HepG2 (cell line): Measurements from ENCODE around the gene ST6GALNAC4. TPM values are rescaled to one million over a fixed set of nuclear protein-coding genes. Genes with fewer than 3 reads are reported as not detected.

Source experiments
- ATAC-seq: fragments of 200-7000 bp; cut with Tn5 transposase; 3 replicates; pipeline ENCODE4 v1.9.1; 2020; ENCODE audit warnings: mild to moderate bottlenecking, moderate library complexity
- BruUV-seq: library from RNA; stranded (reverse); fragments of 400-500 nt; replicated peaks from 2 replicates; lab custom pipeline; 2021; lab: Mats Ljungman, UMichigan
- CTCF ChIA-PET: fragments of 300-600 bp; formaldehyde crosslinking; extraction: SDS; loops from one replicate; lab custom pipeline; 2021; ENCODE audit warnings: low total read pairs, inconsistent platforms, low intra/inter-chr PET ratio; lab: Yijun Ruan, JAX
- POLR2A ChIA-PET: fragments of 350-600 bp; sonication (Branson Sonifier 250); formaldehyde crosslinking; loops from one replicate; lab custom pipeline; 2020; ENCODE audit warnings: antibody characterized with exemption, inconsistent platforms; lab: Yijun Ruan, JAX
- DNase-seq: peaks from one replicate; pipeline ENCODE4 v3.0.0-alpha.2; 2015; ENCODE audit warnings: low spot score
- FAIRE-seq: peaks from 3 replicates; lab custom pipeline; 2011; peaks lifted over from hg19 to GRCh38; lab: Jason Lieb, UNC
- H2AFZ ChIP-seq: one replicate; pipeline ENCODE4 v1.6.1; 2011; ENCODE audit warnings: low read length, inconsistent platforms
- H3K27ac ChIP-seq: fragments of 300-600 bp; 3 replicates; pipeline ENCODE4 v1.8.0; 2011; ENCODE audit warnings: mixed run types, mild to moderate bottlenecking, mixed read lengths, low read length, inconsistent platforms; ENCODE audit not compliant: insufficient read depth; ENCODE audit errors: extremely low read length
- H3K27me3 ChIP-seq, 2 experiments: fragments of 200-600 bp in 1 of 2; 2 replicates in 1 of 2; 3 replicates in 1 of 2; pipeline versions ENCODE4 v1.6.0 to v1.8.0; 2011; ENCODE audit warnings: low read length in 2 of 2, mild to moderate bottlenecking in 2 of 2, moderate library complexity in 2 of 2, inconsistent platforms in 1 of 2; ENCODE audit not compliant: insufficient read depth in 2 of 2, control insufficient read depth in 1 of 2
- H3K36me3 ChIP-seq, 2 experiments: fragments of 200-600 bp in 1 of 2; replicated peaks in 1 of 2; 2 replicates in 1 of 2; 3 replicates in 1 of 2; pipeline versions ENCODE4 v1.5.1 to v1.8.0; 2011; ENCODE audit warnings: low read length in 2 of 2, inconsistent platforms in 1 of 2; ENCODE audit not compliant: insufficient read depth in 2 of 2, control insufficient read depth in 1 of 2
- H3K4me1 ChIP-seq: 2 replicates; pipeline ENCODE4 v1.5.1; 2012; ENCODE audit warnings: low read length, inconsistent platforms; ENCODE audit not compliant: insufficient read depth
- H3K4me2 ChIP-seq: 2 replicates; pipeline ENCODE4 v1.6.0; 2011; ENCODE audit warnings: low read depth, low read length, inconsistent platforms
- H3K4me3 ChIP-seq, 3 experiments: fragments of 200-600 bp in 1 of 3; sonication (generic), shearing (Covaris generic) in 1 of 3; replicated peaks in 1 of 3; 2 replicates each; pipeline ENCODE4 v1.5.1; 2011 to 2016; ENCODE audit warnings: low read length in 3 of 3, inconsistent platforms in 2 of 3, low read depth in 2 of 3, mild to moderate bottlenecking in 2 of 3, control low read depth in 1 of 3, mixed read lengths in 1 of 3; ENCODE audit not compliant: insufficient read depth in 1 of 3
- H3K79me2 ChIP-seq: one replicate; pipeline ENCODE4 v1.6.1; 2011; ENCODE audit warnings: low read length, inconsistent platforms; ENCODE audit not compliant: insufficient read depth
- H3K9ac ChIP-seq: 2 replicates; pipeline ENCODE4 v1.6.0; 2011; ENCODE audit warnings: mild to moderate bottlenecking, low read depth, low read length, inconsistent platforms; ENCODE audit not compliant: insufficient read depth
- H3K9me3 ChIP-seq: 2 replicates; pipeline ENCODE4 v1.5.1; 2012; ENCODE audit warnings: mild to moderate bottlenecking, low read length
- H4K20me1 ChIP-seq: 2 replicates; pipeline ENCODE4 v1.6.0; 2011; ENCODE audit warnings: inconsistent platforms, mild to moderate bottlenecking, low read length, moderate library complexity; ENCODE audit not compliant: insufficient read depth
- CBX5 ChIP-seq: sonication (generic); formaldehyde crosslinking; IDR thresholded peaks from 2 replicates; pipeline ENCODE4 v1.4.0; 2020; ENCODE audit warnings: missing genetic modification reagents, borderline replicate concordance
- DMAP1 ChIP-seq: IDR thresholded peaks from 2 replicates; pipeline ENCODE4 v1.6.1; 2016
- DNMT1 ChIP-seq: sonication (generic); formaldehyde crosslinking; IDR thresholded peaks from 2 replicates; pipeline ENCODE4 v1.5.1; 2020; ENCODE audit warnings: mild to moderate bottlenecking, missing genetic modification reagents
- ETV5 ChIP-seq: IDR thresholded peaks from 2 replicates; pipeline ENCODE4 v1.6.1; 2018; ENCODE audit warnings: missing biosample characterization, missing genetic modification reagents, inconsistent platforms, borderline replicate concordance
- NCOA1 ChIP-seq: sonication (generic); formaldehyde crosslinking; IDR thresholded peaks from 2 replicates; pipeline ENCODE4 v1.9.0; 2021; ENCODE audit warnings: missing genetic modification reagents
- NCOA5 ChIP-seq: sonication (generic); formaldehyde crosslinking; IDR thresholded peaks from 2 replicates; pipeline ENCODE4 v1.4.0; 2020; ENCODE audit warnings: missing genetic modification reagents
- PHB2 ChIP-seq: fragments of 450-650 bp; IDR thresholded peaks from 2 replicates; pipeline ENCODE4 v1.6.1; 2018; ENCODE audit not compliant: partially characterized antibody
- POGZ ChIP-seq: sonication (generic); formaldehyde crosslinking; IDR thresholded peaks from 2 replicates; pipeline ENCODE4 v1.4.0; 2020; ENCODE audit warnings: mild to moderate bottlenecking, missing genetic modification reagents
- RFX1 ChIP-seq: fragments of 450-650 bp; IDR thresholded peaks from 2 replicates; pipeline ENCODE4 v1.6.1; 2017
- SIN3B ChIP-seq: fragments of 150-350 bp; IDR thresholded peaks from 2 replicates; pipeline ENCODE4 v1.6.1; 2014; ENCODE audit warnings: low read length
- TEAD2 ChIP-seq: sonication (generic); formaldehyde crosslinking; IDR thresholded peaks from 2 replicates; pipeline ENCODE4 v1.9.0; 2021; ENCODE audit warnings: missing genetic modification reagents
- ZNF75D ChIP-seq: sonication (generic); formaldehyde crosslinking; IDR thresholded peaks from 2 replicates; pipeline ENCODE4 v1.8.1; 2023; ENCODE audit warnings: missing genetic modification reagents, mild to moderate bottlenecking, borderline replicate concordance
- ZNF775 ChIP-seq: sonication (generic); formaldehyde crosslinking; IDR thresholded peaks from 2 replicates; pipeline ENCODE4 v1.4.0; 2020; ENCODE audit warnings: missing genetic modification reagents, mild to moderate bottlenecking, moderate library complexity, borderline replicate concordance
- ZSCAN30 ChIP-seq: sonication (generic); formaldehyde crosslinking; IDR thresholded peaks from 2 replicates; pipeline ENCODE4 v1.5.0; 2020; ENCODE audit warnings: mild to moderate bottlenecking, missing genetic modification reagents
- WGBS: methylation state at CpG from one replicate; pipeline ENCODE4 v1.1.6; 2017; ENCODE audit warnings: low lambda C conversion rate; 5-methylcytosine and 5-hydroxymethylcytosine counted together
- in situ Hi-C: cut with HindIII; loops from 2 replicates; pipeline ENCODE4 v1.10.0; 2017; ENCODE audit warnings: low pct_unique_long_range_greater_than_20kb; ENCODE audit not compliant: extremely low pct_ligation_motif_present
- intact Hi-C: fragments of 100-400 bp; cut with micrococcal nuclease; formaldehyde crosslinking; loops from one replicate; pipeline ENCODE4 v1.10.0; 2022; ENCODE audit not compliant: unreplicated experiment
- polyA plus RNA-seq, 8 experiments: library from polyadenylated mRNA; depleted of rRNA in 3 of 8; stranded (reverse) in 7 of 8; unstranded in 1 of 8; fragments of >200 nt; fragmentation: Illumina TruSeq in 4 of 8; extraction: Trizol in 4 of 8; gene quantifications; 2 replicates each; pipeline versions ENCODE4 v1.2.1 to v1.2.3, GENCODE V29; 2011 to 2016; ENCODE audit warnings: low read depth in 4 of 8, missing spikeins in 1 of 8, mixed read lengths in 1 of 8; ENCODE audit not compliant: insufficient read depth in 1 of 8
- total RNA-seq, 5 experiments: library from RNA; depleted of rRNA; stranded (reverse); fragments of >200 nt; fragmentation: Illumina TruSeq; extraction: Trizol; gene quantifications; 2 replicates each; pipeline ENCODE4 v1.2.3, GENCODE V29; 2016; ENCODE audit warnings: low read depth in 1 of 5
- TF ChIP-seq, protein P1 (sequence below): sonication (generic); formaldehyde crosslinking; IDR thresholded peaks from 2 replicates; pipeline ENCODE4 v1.5.0; 2020; ENCODE audit warnings: mild to moderate bottlenecking, missing genetic modification reagents, borderline replicate concordance
- TF ChIP-seq, protein P2 (sequence below): sonication (generic); formaldehyde crosslinking; IDR thresholded peaks from 2 replicates; pipeline ENCODE4 v1.4.0; 2020; ENCODE audit warnings: missing genetic modification reagents
- TF ChIP-seq, protein P3 (sequence below): sonication (generic); formaldehyde crosslinking; IDR thresholded peaks from 2 replicates; pipeline ENCODE4 v1.4.0; 2020; ENCODE audit warnings: missing genetic modification reagents

The ST6GALNAC4 gene
- total and polyA plus RNA-seq, 2 of the 13 experiments (the other 11 are each of a cell fraction or from before 2014, with no cell fraction given), result 18.8 to 27.7 TPM

DNA sequence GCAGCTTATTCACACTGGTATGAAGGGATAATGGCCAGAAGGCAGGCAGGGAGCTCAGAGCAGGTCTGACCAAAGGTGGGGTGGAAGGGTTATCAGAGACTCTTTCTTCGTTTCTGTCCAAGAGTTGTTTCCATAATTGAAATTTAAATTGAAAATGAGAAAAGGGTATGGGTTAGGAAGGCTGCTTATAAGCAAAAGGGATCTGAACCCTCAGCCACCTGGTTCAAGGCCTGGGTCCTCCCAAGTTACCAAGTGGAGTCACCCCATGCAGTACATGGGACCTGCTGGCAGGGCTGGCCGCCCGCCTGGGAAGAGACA lies 46.2 kb upstream of the ST6GALNAC4 start (continued):
- no peak for TF ChIP-seq POGZ (CRISPR knock-in tag)
- TF ChIP-seq, all 625 proteins: peak for 0

DNA sequence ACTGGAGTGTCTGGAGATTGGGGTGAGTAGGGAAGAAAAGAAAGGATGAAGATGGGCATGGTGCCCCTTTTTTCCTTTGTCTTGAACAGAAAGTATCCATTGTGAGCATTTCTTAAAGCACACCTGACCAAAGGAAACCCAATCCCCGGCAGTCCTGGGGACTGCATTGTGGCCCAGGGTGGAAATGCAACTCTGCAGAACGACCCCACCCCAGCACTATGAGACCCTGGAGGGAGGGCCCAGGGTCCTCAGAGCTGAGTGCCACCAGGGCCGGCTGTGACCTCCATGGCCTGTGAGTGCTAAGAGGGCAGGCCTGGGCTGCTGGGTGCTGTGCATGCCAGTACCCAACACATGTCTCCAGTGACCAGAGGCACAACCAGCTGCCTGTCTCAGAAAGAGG lies 45.4 kb upstream of the ST6GALNAC4 start:
- Histone ChIP-seq H3K36me3 (peaks cover 1 to 9% of the 10 kb centered on the region in 2 experiments; a peak in 3 of 5 replicates), H4K20me1 (no peaks in the 10 kb centered on the region), H3K27me3 (no peaks in the 10 kb centered on the region), H3K79me2 (peaks cover 86% of the 10 kb centered on the region), H3K4me2 (no peak overlapping the region), H2AFZ (no peak overlapping the region), H3K4me1 (peaks cover 60% of the 10 kb centered on the region), H3K9ac (no peak overlapping the region), H3K9me3 (no peaks in the 10 kb centered on the region), H3K4me3 (no peak overlapping the region), H3K27ac (no peak overlapping the region)
- POLR2A ChIA-PET, result no interaction called here
- ATAC-seq, result no peak
- TF ChIP-seq, protein P1, sequence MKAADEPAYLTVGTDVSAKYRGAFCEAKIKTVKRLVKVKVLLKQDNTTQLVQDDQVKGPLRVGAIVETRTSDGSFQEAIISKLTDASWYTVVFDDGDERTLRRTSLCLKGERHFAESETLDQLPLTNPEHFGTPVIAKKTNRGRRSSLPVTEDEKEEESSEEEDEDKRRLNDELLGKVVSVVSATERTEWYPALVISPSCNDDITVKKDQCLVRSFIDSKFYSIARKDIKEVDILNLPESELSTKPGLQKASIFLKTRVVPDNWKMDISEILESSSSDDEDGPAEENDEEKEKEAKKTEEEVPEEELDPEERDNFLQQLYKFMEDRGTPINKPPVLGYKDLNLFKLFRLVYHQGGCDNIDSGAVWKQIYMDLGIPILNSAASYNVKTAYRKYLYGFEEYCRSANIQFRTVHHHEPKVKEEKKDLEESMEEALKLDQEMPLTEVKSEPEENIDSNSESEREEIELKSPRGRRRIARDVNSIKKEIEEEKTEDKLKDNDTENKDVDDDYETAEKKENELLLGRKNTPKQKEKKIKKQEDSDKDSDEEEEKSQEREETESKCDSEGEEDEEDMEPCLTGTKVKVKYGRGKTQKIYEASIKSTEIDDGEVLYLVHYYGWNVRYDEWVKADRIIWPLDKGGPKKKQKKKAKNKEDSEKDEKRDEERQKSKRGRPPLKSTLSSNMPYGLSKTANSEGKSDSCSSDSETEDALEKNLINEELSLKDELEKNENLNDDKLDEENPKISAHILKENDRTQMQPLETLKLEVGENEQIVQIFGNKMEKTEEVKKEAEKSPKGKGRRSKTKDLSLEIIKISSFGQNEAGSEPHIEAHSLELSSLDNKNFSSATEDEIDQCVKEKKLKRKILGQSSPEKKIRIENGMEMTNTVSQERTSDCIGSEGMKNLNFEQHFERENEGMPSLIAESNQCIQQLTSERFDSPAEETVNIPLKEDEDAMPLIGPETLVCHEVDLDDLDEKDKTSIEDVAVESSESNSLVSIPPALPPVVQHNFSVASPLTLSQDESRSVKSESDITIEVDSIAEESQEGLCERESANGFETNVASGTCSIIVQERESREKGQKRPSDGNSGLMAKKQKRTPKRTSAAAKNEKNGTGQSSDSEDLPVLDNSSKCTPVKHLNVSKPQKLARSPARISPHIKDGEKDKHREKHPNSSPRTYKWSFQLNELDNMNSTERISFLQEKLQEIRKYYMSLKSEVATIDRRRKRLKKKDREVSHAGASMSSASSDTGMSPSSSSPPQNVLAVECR (CRISPR knock-in tag), result no peak
- no peak for TF ChIP-seq PHB2
- TF ChIP-seq, protein P2, sequence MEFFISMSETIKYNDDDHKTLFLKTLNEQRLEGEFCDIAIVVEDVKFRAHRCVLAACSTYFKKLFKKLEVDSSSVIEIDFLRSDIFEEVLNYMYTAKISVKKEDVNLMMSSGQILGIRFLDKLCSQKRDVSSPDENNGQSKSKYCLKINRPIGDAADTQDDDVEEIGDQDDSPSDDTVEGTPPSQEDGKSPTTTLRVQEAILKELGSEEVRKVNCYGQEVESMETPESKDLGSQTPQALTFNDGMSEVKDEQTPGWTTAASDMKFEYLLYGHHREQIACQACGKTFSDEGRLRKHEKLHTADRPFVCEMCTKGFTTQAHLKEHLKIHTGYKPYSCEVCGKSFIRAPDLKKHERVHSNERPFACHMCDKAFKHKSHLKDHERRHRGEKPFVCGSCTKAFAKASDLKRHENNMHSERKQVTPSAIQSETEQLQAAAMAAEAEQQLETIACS (CRISPR knock-in tag), result no peak
- TF ChIP-seq, protein P3, sequence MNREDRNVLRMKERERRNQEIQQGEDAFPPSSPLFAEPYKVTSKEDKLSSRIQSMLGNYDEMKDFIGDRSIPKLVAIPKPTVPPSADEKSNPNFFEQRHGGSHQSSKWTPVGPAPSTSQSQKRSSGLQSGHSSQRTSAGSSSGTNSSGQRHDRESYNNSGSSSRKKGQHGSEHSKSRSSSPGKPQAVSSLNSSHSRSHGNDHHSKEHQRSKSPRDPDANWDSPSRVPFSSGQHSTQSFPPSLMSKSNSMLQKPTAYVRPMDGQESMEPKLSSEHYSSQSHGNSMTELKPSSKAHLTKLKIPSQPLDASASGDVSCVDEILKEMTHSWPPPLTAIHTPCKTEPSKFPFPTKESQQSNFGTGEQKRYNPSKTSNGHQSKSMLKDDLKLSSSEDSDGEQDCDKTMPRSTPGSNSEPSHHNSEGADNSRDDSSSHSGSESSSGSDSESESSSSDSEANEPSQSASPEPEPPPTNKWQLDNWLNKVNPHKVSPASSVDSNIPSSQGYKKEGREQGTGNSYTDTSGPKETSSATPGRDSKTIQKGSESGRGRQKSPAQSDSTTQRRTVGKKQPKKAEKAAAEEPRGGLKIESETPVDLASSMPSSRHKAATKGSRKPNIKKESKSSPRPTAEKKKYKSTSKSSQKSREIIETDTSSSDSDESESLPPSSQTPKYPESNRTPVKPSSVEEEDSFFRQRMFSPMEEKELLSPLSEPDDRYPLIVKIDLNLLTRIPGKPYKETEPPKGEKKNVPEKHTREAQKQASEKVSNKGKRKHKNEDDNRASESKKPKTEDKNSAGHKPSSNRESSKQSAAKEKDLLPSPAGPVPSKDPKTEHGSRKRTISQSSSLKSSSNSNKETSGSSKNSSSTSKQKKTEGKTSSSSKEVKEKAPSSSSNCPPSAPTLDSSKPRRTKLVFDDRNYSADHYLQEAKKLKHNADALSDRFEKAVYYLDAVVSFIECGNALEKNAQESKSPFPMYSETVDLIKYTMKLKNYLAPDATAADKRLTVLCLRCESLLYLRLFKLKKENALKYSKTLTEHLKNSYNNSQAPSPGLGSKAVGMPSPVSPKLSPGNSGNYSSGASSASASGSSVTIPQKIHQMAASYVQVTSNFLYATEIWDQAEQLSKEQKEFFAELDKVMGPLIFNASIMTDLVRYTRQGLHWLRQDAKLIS (CRISPR knock-in tag), result no peak
- no peak for TF ChIP-seq RFX1
- no peak for TF ChIP-seq ETV5 (CRISPR knock-in tag)
- TF ChIP-seq ZNF75D (CRISPR knock-in tag), result no peak
- no peak for TF ChIP-seq SIN3B
- no peak for TF ChIP-seq CBX5 (CRISPR knock-in tag)
- no peak for TF ChIP-seq ZSCAN30 (CRISPR knock-in tag)
- no peak for TF ChIP-seq ZNF775 (CRISPR knock-in tag)
- TF ChIP-seq DMAP1, result no peak
- no peak for TF ChIP-seq DNMT1
- TF ChIP-seq NCOA5 (CRISPR knock-in tag), result no peak
- no peak for TF ChIP-seq NCOA1 (CRISPR knock-in tag)
- no peak for TF ChIP-seq TEAD2
- CTCF ChIA-PET, result no interaction called here
- intact Hi-C loops, result no loop called here
- no peak for FAIRE-seq
- in situ Hi-C loops, result no loop called here
- 90% methylated on average over 2 of the region's 3 CpGs for WGBS
- no peak for DNase-seq
- no TSS peak for BruUV-seq
